ENCODE results near the gene PLCL2. TPM values are rescaled to one million over a fixed set of nuclear protein-coding genes. Genes with fewer than 3 reads are reported as not detected.

The PLCL2 gene
- total RNA-seq, 1 donor from 2014 or later, result 9.9 TPM

DNA sequence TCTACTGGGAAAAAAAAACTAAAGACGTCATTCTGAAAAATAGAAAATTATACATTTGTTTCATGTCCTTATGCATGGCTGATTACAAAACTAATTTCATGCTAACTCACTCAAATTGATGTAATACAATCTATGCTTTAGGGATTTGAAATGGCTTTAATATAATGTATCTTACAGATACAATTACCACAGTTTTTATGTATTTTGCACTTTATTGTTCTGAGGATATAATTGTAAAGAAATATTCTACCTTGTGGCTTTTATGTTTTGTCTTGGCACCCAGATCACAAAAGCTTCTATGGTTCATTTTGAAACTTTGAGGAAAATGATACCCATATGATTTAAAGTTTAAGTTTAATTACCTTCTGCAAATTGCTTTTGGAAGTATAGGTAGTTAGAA is 122.5 kb downstream of the PLCL2 start:
- no peak for DNase-seq (ENCODE audit: low read depth in 2 of 2)

- peak in 1 of 2 donors; percentile 29 for DNase-seq (ENCODE audit: low read depth in 2 of 2)
These were observed 125.1 kb downstream of the PLCL2 start for GRCh38 chr3:17009826-17010225.

DNA sequence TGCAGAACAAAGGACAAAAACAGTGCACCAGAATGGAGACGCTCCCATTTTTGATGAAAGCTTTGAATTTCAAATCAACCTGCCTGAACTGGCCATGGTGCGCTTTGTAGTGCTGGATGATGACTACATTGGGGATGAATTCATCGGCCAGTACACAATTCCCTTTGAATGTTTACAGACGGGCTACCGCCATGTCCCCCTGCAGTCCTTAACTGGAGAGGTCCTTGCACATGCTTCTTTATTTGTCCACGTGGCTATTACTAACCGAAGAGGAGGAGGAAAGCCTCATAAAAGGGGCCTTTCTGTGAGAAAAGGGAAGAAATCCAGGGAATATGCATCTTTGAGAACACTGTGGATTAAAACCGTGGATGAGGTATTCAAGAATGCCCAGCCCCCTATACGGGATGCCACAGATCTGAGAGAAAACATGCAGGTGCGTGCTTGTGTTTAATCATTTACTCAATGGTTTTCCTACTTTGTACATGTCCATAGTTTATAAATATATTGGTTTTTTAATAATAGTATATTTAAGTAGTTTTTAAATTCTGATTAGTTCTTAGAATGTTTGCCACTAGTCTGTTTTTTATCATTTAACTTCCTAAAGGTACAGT is 127.1 kb downstream of the PLCL2 start:
- DNase-seq (ENCODE audit: low read depth in 2 of 2), result no peak

- DNase-seq (ENCODE audit: low read depth in 2 of 2), result no peak
These were observed 128.3 kb downstream of the PLCL2 start for GRCh38 chr3:17013050-17013449.

DNA sequence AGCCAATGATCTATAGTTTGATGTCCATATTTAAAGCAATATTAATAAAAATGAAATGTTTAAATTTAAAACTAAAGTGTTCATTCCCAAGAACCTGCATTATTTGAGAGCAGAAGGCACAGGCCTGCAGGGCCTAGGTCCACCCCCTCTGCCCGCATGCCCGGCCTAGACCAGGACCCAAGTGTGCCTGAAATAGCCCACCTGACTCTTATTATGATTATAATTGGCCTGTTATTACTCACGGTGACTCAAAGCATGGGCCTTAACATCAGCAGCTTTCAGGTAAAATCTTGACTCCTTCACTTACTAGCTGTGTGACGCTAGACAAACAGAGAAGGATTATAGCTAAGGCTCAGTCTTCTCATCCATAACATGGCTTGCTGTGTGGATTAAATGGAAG is 128.8 kb downstream of the PLCL2 start:
- no peak for DNase-seq (ENCODE audit: low read depth in 2 of 2)

- DNase-seq (ENCODE audit: low read depth in 2 of 2), result no peak
These were observed 129.5 kb downstream of the PLCL2 start for GRCh38 chr3:17014284-17014683.

DNA sequence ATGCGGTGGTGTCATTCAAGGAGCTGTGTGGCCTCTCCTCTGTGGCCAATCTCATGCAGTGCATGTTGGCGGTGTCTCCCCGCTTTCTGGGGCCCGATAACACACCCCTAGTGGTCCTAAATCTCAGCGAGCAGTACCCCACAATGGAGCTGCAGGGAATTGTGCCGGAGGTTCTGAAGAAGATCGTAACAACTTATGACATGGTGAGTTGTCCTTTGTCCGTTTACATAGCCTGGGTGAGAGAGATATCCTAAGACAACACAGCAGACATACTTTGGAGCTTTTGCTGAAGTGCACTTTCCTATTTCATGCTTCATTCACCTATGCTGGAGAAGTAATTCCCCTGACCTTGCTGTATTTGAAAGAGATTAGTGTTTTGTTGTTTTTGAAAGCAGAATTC is 130.0 kb downstream of the PLCL2 start:
- DNase-seq (ENCODE audit: low read depth in 2 of 2), result no peak

GRCh38 chr3:17021614-17022013 is 136.9 kb downstream of the PLCL2 start:
- DNase-seq (ENCODE audit: low read depth in 2 of 2), result no peak

DNA sequence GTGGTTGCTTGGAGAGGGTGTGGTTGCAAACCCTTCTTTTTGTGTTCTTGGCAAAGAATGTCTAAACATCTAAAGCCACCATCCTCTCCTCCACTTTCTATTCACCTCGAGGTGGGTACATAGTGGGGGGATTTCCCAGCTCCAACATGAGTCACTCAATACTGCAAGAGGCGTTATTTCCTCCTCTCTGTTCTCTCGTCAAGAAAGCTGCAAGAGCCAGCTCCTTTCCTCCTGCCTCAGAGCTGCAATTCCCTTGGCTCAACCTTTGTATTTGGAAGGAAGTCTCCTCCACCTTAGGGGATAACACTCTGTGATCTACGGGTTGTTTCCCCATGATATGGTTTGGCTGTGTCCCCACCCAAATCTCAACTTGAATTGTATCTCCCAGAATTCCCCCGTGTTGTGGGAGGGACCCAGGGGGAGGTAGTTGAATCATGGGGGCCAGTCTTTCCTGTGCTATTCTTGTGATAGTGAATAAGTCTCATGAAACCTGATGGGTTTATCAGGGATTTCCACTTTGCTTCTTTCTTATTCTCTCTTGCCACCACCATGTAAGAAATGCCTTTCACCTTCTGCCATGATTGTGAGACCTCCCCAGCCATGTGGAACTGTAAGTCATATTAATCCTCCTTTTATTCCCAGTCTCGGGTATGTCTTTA is 138.4 kb downstream of the PLCL2 start:
- DNase-seq (ENCODE audit: low read depth in 2 of 2), result peak in 1 of 2 donors; percentile 77

DNA sequence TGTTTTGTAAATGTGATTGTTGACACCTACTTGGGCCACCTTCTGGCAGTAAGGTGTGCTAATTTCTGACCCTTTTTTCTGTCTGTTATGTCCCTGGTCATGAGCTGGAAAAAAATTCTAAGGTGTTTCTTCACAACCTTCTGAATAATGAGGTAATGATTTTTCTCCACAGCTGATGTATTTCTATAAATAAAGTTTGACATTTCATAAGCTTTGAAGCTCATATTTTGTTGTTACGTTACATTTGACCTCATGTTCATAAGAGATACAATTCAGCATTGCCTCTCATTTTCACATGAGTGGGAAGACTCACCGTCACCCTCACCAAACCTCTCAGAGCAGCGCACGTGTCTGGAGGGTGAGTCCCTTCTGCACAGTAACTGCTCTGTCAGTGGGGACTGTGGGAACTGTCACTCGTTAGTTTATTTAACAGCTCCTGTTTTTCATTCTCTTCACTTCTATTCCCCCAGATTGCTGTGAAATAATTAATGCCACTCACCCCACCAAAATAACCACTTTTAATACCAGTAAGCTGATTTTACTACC is 140.9 kb downstream of the PLCL2 start:
- DNase-seq (ENCODE audit: low read depth in 2 of 2), result no peak

GRCh38 chr3:17027318-17027717 is 142.6 kb downstream of the PLCL2 start:
- no peak for DNase-seq (ENCODE audit: low read depth in 2 of 2)

- DNase-seq (ENCODE audit: low read depth in 2 of 2), result no peak
These were observed 143.6 kb downstream of the PLCL2 start for GRCh38 chr3:17028363-17028762.

- no peak for DNase-seq (ENCODE audit: low read depth in 2 of 2)
These were observed 145.7 kb downstream of the PLCL2 start for GRCh38 chr3:17030438-17030837.

DNA sequence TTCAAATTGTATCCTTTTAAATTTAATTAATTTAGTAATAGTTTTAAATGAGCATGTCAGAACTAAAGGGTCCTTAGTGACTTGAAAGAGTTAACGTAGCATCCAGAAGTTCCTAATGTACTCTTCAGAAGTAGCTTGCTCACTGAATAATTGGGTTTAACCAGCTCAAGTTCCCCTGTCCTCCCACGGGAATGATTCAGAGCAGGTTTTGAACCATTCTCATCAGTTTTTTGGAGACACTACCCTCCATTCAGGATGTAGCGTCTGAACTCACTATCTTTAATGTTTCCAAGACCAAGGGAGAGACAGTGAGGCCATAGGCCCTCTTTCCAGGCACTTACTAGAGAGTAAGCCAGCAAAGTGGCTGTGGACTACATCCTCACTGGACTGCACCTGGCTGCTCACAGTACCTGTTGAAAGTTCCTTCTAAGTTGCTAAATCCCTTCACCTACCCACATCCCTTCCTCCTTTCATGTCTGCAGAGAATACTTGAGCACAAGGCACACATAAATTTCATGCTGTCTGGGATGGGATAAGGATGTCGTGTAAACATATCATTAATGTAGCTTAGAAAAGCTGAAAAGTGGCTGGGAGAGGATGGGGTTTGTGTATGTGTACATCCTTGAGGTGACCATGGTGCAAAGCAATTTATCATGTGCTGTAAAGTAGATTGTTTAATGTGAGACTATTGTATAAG is 146.3 kb downstream of the PLCL2 start:
- DNase-seq (ENCODE audit: low read depth in 2 of 2), result no peak

- peak; percentile 60 to 68 for DNase-seq (ENCODE audit: low read depth in 2 of 2)
These were observed 147.8 kb downstream of the PLCL2 start for GRCh38 chr3:17032407-17033034.

- no peak for DNase-seq (ENCODE audit: low read depth in 2 of 2)
These were observed 148.9 kb downstream of the PLCL2 start for GRCh38 chr3:17033516-17034168.

DNA sequence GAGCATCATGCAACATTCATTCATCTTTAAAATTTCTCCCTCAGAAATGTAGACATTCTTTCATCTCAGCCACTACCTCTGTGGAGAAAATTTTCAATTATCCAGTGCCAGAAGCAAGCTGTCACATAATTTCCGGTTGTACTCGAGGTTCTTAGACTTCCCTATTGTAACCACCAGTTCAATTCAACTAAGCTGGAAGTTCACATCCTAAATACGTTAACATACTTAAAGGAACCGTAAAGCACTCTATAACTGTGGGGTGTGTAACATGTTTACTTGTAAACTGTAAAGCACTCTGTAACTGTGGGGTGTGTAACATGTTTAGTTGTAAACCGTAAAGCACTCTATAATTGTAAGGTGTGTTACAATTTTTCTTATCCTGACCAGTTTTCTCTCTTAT is 150.3 kb downstream of the PLCL2 start:
- DNase-seq (ENCODE audit: low read depth in 2 of 2), result no peak

GRCh38 chr3:17035966-17036365 is 151.2 kb downstream of the PLCL2 start:
- DNase-seq (ENCODE audit: low read depth in 2 of 2), result no peak

DNA sequence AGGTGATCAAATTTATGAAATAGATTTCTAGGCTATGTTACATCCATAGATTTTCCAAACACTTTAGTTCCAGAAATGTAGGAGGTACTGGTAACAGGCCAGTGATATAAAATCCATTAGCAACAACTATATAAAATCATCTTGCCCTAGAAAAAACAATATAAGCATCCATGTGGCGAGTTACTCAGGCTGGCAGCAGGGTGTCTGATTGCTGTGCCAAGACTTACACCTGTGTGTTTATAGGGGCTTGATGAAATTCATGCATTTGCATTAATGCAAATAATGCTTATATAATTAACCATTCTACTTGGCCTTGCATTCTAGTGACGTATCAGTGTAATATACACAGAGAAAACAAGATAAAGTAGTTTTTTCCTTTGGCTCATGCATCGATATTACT is 153.4 kb downstream of the PLCL2 start:
- no peak for DNase-seq (ENCODE audit: low read depth in 2 of 2)

DNA sequence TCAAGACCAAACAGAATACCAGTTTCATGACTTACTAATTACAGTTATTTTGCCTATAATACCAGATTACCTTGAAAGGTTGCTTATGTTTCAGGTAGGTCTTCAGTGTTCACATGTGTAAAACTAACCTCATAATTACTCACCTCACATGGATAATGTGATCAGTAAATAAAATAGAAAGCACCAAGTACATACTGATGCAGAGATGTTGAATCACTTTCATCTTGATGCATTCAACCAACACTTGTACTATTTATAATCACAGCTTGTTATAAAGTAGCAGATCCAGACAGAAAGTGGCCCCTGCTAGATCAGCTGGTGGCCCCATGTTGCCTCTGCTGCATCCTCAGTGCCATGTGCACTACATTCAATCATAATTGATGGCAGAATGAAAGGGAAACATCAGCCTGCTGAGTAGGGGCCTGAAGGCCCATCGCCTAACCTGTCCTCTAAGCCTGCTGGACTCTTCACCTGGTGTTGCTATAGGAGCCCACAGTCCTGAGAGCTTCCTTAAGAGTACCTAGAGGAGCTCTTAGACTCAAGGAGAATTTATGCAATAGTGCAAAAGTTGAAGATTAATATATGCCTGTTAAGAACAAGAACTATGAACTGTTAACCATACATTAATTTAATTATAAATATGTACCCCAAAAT is 154.3 kb downstream of the PLCL2 start:
- DNase-seq (ENCODE audit: low read depth in 2 of 2), result no peak

DNA sequence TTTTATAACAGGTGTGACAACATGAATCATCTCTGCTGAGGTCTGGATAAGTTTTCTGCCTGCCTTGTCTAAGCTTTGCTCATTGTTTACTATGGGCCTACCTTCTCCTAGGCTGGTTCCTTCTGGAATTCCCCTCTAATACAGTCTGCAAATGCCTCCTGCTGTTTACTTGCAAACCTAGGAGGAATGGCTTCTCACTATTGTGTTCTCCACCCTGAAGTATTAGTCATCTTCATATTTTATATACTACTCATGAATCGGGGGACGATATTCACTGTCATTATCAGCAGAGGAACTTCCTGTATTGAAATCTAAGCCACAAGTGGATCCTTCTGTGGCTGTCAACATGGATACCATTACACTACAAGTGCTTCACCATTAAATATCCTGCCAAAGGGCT is 154.8 kb downstream of the PLCL2 start:
- peak; percentile 13 to 94 for DNase-seq (ENCODE audit: low read depth in 2 of 2)
